HG03442 (cell line): ENCODE measurements around the gene GMNC.
"Not testable (repeated sequence)": the region's sequence is repeated elsewhere in the genome, so short reads cannot be mapped to it uniquely, and the experiment has no call there.

Experiments
- ATAC-seq: cut with Tn5 transposase; IDR thresholded peaks from one replicate; pipeline ENCODE4 v1.9.1; 2021; ENCODE audit warnings: mild to moderate bottlenecking, moderate library complexity; ENCODE audit not compliant: unreplicated experiment

Gene GMNC, protein sequence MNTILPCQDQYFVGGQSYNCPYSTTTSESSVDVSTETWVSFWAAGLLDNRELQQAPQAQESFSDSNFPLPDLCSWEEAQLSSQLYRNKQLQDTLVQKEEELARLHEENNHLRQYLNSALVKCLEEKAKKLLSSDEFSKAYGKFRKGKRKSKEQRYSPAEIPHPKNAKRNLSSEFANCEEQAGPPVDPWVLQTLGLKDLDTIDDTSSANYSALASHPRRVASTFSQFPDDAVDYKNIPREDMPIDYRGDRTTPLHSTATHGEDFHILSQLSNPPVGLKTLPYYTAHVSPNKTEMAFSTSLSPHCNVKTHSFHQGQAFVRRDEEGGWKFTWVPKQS

GRCh38 chr3:190862209-190863118 lies at the start of gene GMNC:
Gene GMNC, minus strand, starts transcription at chr3:190862694. Its CDS starts 79 bp downstream, at chr3:190862615.
- peak; percentile 92 for ATAC-seq

- ATAC-seq: no peak
These were observed 48.9 kb upstream of the GMNC start for GRCh38 chr3:190911382-190911781.

- no peak for ATAC-seq
These were observed 47.4 kb upstream of the GMNC start for GRCh38 chr3:190909908-190910307.

- ATAC-seq: no peak
These were observed 40.7 kb upstream of the GMNC start for GRCh38 chr3:190903156-190903555.

DNA sequence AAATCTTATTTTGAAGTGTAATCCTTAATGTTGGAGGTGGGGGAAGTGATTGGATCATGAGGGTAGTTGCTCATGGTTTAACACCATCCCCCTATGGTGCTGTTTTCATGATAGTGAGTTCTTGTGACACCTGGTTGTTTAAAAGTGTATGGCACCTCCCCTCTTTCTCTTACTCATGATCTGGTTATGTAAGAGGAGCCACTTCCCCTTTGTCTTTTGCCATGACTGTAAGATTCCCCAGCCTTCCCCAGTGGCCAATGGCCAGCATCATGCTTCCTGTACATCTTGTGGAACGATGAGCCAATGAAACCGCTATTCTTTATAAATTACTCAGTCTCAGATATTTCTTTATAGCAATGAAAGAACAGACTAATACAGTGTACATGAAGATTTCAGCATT lies 39.8 kb upstream of the GMNC start:
- ATAC-seq: no peak

GRCh38 chr3:190892395-190892902 lies 30.0 kb upstream of the GMNC start:
- ATAC-seq: no peak

- peak; percentile 92 for ATAC-seq
These were observed 24.5 kb upstream of the GMNC start for GRCh38 chr3:190886945-190887344.

DNA sequence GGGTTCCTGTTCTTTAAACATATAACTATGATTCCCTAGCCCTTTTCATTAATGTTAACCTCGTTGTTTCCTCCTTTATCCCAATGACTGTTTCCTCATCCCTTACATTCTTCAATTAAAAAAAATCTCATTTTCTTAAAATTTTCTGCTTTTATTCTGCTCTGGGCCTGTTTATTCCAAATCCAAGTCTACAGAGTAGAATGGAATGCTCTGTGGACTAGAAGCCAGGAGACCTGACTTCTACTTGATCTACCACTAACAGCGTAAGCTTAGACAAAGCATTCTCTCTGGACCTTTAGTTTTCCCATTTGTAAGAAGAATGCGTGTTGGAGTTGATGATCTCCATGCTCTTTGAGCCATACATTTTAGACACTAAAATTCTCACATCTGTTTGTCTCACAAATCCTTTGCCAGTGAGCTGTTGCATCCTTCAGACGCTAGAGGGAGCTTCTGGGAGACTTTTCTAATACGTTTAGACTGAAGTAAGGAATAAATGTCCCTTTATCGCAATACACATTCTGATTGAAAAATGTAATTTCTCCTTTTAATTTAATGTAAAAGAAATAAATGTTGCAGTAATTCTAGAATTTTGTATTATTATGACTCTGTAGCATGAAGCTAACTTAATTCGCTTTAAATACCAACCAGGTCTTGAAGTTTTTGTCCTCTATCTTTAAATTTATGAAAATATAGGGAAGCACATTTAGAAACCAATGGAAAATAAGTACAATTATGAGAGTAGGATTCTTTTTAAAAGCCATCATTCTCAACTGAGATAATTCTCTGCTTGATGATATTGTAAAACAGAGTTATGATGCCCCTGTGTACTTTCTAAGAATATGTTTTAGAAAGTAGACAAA lies 21.7 kb upstream of the GMNC start:
- ATAC-seq: peak; percentile 69

GRCh38 chr3:190883141-190883540 lies 20.6 kb upstream of the GMNC start:
- no peak for ATAC-seq

GRCh38 chr3:190877925-190878324 lies 15.4 kb upstream of the GMNC start:
- no peak for ATAC-seq

DNA sequence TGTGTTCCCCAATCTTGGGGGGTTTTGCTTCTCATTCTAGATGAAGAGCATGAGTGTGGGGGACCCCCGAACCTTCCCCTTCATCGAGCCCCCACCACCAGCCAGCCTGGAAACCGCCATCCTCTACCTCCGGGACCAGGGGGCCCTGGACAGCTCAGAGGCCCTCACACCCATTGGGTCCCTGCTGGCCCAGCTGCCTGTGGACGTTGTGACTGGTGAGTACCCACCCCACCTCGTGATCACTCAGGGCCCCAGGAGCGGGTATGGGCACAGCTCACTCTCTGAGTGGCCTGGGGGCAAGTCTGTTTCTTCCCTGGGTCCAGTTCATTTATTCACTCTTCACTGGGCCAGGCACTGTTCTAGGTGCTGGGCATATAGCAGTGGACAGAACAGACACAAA lies 13.9 kb upstream of the GMNC start:
- not testable (repeated sequence) for ATAC-seq

DNA sequence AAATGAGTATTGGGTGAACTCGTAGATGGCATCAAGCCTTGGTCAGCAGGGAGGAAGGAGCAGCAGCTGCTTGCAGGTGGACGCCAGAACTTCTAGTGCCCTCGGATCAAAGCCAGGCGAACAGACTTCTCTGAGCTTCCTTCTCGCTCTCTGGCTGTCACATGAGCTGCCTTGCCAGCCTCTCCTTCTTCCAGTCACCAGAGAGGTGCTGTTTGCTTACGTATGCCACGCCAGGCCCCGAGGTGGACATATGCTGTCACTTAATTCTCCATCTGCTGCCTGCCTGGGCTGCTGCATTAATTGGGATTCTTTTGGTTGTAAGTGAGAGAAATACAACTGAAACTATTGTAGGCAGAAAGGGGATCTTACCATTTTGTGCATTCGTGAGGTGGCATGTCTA lies 12.6 kb upstream of the GMNC start:
- not testable (repeated sequence) for ATAC-seq

DNA sequence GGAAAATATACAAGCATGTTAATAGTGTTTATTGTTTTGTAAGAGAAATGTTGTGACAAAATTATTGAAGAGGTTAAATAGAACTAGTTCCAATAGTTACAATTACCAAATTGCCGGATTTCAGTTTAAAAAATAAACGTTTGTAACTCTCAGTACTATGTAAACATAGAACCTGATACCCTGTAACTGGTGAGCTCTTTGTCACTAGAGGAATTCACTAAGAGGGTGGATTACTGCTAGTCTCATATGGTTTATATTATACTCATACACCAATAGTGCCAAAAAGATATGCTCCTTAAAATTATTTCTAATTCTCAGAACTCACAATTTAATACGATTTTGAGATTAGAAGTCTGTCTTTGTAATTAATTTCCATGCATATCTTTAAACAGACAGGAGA lies 7.6 kb upstream of the GMNC start:
- ATAC-seq: no peak

- no peak for ATAC-seq
These were observed 4.6 kb upstream of the GMNC start for GRCh38 chr3:190867071-190867470.

DNA sequence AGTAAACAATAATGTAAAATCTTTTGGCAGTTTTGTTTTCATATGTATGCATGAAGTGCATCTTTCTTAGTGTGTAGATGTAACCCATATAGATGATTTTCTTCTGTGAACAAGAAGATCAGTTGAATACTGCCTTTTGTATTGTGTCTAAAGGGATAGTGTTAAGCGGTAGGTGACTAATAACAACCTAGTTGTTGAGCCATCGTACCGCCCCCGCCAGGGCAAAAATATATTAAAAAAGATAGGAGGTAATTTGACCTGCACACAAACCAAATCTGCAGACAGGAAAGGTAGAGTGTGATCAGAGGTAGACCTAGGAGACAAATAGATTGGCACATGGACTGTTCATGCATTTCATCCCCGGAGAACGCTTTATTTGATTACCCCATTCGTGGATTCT lies 3.3 kb upstream of the GMNC start:
- ATAC-seq: no peak

DNA sequence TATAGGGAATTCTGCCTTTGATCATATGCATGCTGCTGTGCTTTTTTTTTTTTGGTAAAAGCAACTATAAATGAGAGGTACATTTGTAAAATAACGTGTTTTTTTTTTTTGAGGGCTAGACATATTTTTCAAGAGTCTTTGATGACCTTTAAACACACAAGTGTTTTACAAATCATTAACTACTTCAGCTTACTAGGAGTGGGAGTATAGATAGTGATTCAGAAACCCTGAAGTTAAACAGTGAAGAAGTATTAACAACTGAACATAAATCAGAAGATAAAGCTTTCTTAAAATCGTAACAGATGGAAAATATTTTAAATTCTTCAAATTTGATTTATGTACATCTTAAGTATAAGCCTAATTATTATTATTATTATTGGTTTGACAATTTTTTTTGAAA lies 2.9 kb upstream of the GMNC start:
- ATAC-seq: no peak

DNA sequence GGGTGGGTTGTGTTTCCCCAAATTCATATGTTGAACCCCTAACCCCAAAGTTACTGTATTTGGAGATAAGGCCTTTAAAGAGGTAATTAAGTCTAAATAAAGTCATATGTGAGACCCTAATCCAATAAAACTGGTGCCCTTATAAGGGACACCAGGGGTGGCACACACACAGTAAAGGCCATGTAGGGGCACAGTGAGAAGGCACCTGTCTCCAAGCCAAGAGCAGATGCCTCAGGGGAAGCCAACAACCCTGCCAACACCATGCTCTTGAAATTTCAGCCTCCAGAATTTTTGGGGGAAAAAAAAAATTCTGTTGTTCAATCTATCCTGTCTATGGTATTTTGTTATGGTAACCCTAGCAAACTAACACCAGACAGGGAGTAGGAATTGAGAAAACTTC lies 1.5 kb upstream of the GMNC start:
- no peak for ATAC-seq

GRCh38 chr3:190863119-190863465 lies 598 bp upstream of the GMNC start:
- ATAC-seq: no peak

- no peak for ATAC-seq
These were observed 2.0 kb downstream of the GMNC start for GRCh38 chr3:190860521-190860920.

GRCh38 chr3:190855151-190855550 lies 7.3 kb downstream of the GMNC start:
- ATAC-seq: no peak

DNA sequence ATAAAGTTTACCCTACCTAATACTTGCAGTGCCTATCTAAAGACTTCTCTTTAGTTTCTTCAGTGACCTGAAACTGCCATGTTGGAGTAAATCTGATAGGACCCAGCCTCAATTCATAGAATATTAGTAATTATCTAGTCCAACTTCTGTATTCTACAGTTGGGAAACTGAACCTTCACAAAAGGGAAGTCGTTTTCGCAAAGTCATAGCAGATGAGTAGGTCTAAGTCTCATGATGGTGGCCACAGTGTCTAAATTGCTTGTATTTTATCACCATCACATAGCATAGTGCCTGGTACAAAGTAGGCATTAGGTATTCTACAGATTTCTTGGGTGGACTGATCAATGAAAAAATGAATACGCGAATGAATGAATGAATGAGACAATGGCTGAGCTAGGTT lies 8.4 kb downstream of the GMNC start:
- no peak for ATAC-seq
